ENCODE measurements around the gene BRD3OS.

BRD3OS gene

GRCh38 chr9:134056483-134057306, 31.4 kb downstream of the BRD3OS start:
- TF ChIP-seq CTCF (IDR thresholded peaks at IDR 0.05; ENCODE audit: extremely low read depth, missing control alignments): no peak
- DNase-seq (ENCODE audit: low spot score): no peak

GRCh38 chr9:134057307-134057657, 32.0 kb downstream of the BRD3OS start:
- no peak for TF ChIP-seq CTCF (IDR thresholded peaks at IDR 0.05; ENCODE audit: extremely low read depth, missing control alignments)
- no peak for DNase-seq (ENCODE audit: low spot score)

- TF ChIP-seq CTCF (IDR thresholded peaks at IDR 0.05; ENCODE audit: extremely low read depth, missing control alignments): no peak
- DNase-seq (ENCODE audit: low spot score): no peak
Measured at GRCh38 chr9:134057751-134058701, 32.7 kb downstream of the BRD3OS start.

GRCh38 chr9:134058716-134059115, 33.4 kb downstream of the BRD3OS start:
- TF ChIP-seq CTCF (IDR thresholded peaks at IDR 0.05; ENCODE audit: extremely low read depth, missing control alignments): no peak

GRCh38 chr9:134059188-134059641, 33.9 kb downstream of the BRD3OS start:
- no peak for DNase-seq (ENCODE audit: low spot score)

More at GRCh38 chr9:134058716-134059115, 33.4 kb downstream of the BRD3OS start:
- no peak for DNase-seq (ENCODE audit: low spot score)

GRCh38 chr9:134059661-134060395, 34.5 kb downstream of the BRD3OS start:
- TF ChIP-seq CTCF (IDR thresholded peaks at IDR 0.05; ENCODE audit: extremely low read depth, missing control alignments): no peak
- peak; percentile 85 for DNase-seq (ENCODE audit: low spot score)

More at GRCh38 chr9:134059188-134059641, 33.9 kb downstream of the BRD3OS start:
- no peak for TF ChIP-seq CTCF (IDR thresholded peaks at IDR 0.05; ENCODE audit: extremely low read depth, missing control alignments)
